ENCODE results near the gene GLG1.

The GLG1 gene

DNA sequence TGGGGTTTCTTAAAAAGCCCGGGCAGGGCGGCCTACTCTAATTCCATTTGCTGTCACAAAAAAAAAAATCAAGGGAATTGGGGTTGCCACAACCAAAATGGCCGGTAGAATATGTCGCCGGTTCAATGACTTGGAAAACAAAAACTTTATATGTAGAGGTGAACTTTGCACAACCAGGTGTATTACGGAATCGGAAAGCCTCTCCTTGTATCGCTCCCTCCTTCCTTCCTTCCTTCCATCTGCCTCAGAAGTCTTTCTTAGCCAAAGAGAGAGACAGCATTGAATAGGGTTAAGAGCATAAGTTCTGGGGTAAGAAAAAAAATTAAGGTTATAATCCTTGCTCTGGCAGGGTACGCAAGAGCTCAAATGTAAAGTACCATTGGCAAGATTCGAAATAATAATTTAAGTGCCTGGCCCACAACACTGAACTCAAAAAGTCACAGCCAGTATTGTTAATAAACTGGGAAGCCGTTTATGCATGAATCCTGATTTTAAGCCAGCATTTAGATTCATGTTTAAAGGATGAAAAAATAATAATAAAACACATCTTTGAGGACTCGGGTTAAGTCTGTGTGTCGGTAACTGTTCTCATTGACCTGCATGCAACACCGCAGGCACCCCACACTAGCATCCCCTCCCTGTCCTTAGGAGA lies 522 bp upstream of the GLG1 start:
- Mint-ChIP-seq H3K4me1 (peaks cover 38% of the 10 kb centered on the region), H3K9me3 (no peaks in the 10 kb centered on the region), H3K27ac (peak overlapping the region; percentile 94 to 97 (median 94)), H3K4me3 (peak overlapping the region; percentile 89 to 96 (median 94)), H3K27me3 (ENCODE audit: low read depth) (no peaks in the 10 kb centered on the region), H3K36me3 (ENCODE audit: low read depth) (no peaks in the 10 kb centered on the region)
- TF ChIP-seq, protein P1, sequence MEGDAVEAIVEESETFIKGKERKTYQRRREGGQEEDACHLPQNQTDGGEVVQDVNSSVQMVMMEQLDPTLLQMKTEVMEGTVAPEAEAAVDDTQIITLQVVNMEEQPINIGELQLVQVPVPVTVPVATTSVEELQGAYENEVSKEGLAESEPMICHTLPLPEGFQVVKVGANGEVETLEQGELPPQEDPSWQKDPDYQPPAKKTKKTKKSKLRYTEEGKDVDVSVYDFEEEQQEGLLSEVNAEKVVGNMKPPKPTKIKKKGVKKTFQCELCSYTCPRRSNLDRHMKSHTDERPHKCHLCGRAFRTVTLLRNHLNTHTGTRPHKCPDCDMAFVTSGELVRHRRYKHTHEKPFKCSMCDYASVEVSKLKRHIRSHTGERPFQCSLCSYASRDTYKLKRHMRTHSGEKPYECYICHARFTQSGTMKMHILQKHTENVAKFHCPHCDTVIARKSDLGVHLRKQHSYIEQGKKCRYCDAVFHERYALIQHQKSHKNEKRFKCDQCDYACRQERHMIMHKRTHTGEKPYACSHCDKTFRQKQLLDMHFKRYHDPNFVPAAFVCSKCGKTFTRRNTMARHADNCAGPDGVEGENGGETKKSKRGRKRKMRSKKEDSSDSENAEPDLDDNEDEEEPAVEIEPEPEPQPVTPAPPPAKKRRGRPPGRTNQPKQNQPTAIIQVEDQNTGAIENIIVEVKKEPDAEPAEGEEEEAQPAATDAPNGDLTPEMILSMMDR (IDR thresholded peaks at IDR 0.05; ENCODE audit: unreplicated experiment in 3 of 3) = no peak

DNA sequence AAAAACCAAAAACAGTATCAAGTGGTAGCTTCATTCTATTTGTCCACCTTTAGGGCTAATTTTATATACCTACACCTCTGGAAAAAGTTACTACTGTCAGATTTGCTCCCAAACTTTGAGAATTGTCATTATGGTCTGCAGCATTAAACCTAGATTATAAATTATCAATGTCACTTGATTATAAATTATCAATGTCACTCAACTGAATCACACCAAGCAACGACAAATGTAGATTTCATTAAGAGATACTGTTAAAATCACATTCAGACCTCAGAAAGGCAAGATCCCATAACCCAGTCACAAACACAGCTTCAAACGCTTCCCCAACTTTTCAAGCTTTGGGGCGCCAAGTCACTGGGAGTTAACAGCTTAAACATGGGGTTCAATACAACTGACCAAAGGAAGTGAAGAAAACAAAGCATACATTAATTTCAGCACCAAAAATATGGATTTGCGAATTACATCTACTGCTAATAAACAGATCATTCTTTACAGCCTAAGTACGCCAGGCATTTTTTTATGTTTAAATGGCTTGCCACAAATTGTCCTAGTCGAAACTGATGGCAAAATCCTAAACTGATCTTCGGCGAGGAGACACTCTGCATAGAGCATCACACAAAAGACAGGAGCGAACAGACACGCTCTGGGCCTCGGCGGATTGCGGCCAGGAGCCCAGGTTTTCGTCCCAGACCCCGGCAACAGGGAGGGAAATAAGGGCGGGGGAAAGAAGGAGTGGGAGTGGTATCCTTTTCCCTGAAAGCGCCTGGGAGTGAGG lies 981 bp downstream of the GLG1 start:
- Mint-ChIP-seq H3K4me1 (peaks cover 40% of the 10 kb centered on the region), H3K4me3 (peak overlapping the region; percentile 89 to 96 (median 94)), H3K9me3 (no peaks in the 10 kb centered on the region), H3K36me3 (ENCODE audit: low read depth) (peaks cover 1% of the 10 kb centered on the region), H3K27ac (peak overlapping the region; percentile 94 to 98 (median 97)), H3K27me3 (ENCODE audit: low read depth) (no peaks in the 10 kb centered on the region)
- TF ChIP-seq, protein P1 (IDR thresholded peaks at IDR 0.05; ENCODE audit: unreplicated experiment in 3 of 3) = no peak

DNA sequence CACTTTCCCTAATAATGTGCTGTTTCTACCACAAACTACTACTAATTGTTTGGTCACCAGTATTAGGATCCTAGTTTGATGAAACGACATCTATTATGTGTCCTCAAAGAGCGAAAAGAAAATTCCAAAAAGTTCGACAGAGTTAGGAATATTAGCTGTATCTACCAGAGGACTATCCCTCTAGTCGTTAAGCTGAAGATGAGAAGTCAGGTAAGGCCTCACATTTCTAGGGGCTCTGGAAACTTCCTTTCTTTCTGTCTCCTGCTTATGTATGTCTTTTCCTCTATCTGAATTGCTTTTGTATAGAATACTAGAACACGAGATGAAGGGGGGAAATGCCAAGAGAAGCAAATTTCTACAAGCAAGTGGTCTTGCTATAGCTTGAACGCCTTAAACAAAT lies 1.6 kb downstream of the GLG1 start:
- no peaks in the 10 kb centered on the region for H3K9me3 Mint-ChIP-seq
- H3K4me1 Mint-ChIP-seq = peaks cover 43% of the 10 kb centered on the region
- peak overlapping the region; percentile 89 to 96 (median 94) for H3K4me3 Mint-ChIP-seq
- H3K27me3 Mint-ChIP-seq (ENCODE audit: low read depth) = no peaks in the 10 kb centered on the region
- TF ChIP-seq, protein P1 (IDR thresholded peaks at IDR 0.05; ENCODE audit: unreplicated experiment in 3 of 3) = no peak
- peaks cover 6% of the 10 kb centered on the region for H3K36me3 Mint-ChIP-seq (ENCODE audit: low read depth)
- peak overlapping the region; percentile 94 to 98 (median 97) for H3K27ac Mint-ChIP-seq

DNA sequence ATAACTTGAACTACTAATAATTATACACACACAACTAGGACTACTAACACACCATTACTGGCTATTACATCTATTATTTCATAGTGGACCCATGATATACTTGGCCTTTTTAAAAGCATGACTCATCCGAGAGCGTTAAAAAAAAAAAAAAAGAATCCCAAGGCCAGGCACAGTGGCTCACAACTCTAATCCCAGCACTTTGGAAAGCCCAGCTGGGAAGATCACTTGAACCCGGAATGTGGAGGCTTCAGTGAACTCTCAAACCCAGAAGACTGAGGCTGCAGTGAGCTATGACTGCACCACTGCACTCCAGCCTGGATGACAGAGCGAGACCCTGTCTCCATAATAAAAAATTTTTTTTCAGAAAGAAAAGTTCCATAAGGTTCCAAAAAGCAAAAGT lies 3.1 kb downstream of the GLG1 start:
- H3K36me3 Mint-ChIP-seq (ENCODE audit: low read depth) = peaks cover 17% of the 10 kb centered on the region
- H3K27ac Mint-ChIP-seq = peak overlapping the region; percentile 60 to 84 (median 65)
- no peaks in the 10 kb centered on the region for H3K9me3 Mint-ChIP-seq
- no peaks in the 10 kb centered on the region for H3K27me3 Mint-ChIP-seq (ENCODE audit: low read depth)
- TF ChIP-seq, protein P1 (IDR thresholded peaks at IDR 0.05; ENCODE audit: unreplicated experiment in 3 of 3) = no peak
- peaks cover 43% of the 10 kb centered on the region for H3K4me1 Mint-ChIP-seq
- H3K4me3 Mint-ChIP-seq = peak overlapping the region; percentile 89 to 96 (median 94)

DNA sequence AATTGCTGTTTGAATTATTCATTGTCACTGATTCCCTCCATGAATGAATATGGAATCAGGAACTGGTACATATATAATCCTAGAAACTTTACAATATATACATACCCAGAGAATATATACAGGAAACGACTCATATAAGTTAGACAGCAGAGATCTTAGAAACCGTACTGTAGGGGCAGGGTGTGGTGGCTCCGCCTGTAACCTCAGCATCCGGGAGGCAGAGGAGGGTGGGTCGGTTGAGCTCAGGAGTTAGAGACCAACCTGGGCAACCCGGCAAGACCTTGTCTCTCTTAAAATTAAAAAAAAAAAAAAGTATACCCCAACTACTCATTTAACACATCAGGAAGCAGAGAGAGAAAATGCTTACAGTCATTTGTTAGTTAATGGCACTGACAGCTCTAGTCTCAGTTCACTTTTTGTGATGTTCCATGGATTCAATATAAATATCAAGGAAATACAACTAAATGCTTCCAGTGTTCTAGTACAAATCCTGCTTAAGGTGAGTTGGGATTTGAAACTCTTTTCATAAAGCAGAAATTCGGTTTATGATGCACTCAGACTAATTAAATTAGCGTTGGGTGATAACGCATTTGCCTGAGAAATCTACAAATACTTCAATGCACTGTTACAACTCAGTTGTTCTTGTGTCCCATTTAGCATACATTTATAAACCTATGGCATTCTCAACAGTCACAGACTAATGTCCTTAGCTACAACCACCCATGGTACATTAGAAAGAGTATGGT lies 5.6 kb downstream of the GLG1 start:
- no peaks in the 10 kb centered on the region for H3K27me3 Mint-ChIP-seq (ENCODE audit: low read depth)
- peaks cover 24% of the 10 kb centered on the region for H3K36me3 Mint-ChIP-seq (ENCODE audit: low read depth)
- H3K4me1 Mint-ChIP-seq = peaks cover 31% of the 10 kb centered on the region
- H3K4me3 Mint-ChIP-seq = no peak overlapping the region
- H3K27ac Mint-ChIP-seq = peak overlapping the region in 1 of 3 experiments; percentile 18
- no peaks in the 10 kb centered on the region for H3K9me3 Mint-ChIP-seq
- TF ChIP-seq, protein P1 (IDR thresholded peaks at IDR 0.05; ENCODE audit: unreplicated experiment in 3 of 3) = no peak
